GM12874 (cell line): ENCODE measurements around the gene MICAL1.

Experiments used
- TF ChIP-seq, protein P1 (sequence below): IDR thresholded peaks from 2 replicates; pipeline ENCODE4 v1.5.1; 2011; ENCODE audit warnings: low read depth, mild to moderate bottlenecking, control low read depth, low read length, moderate library complexity; ENCODE audit not compliant: insufficient read depth

MICAL1 gene

DNA sequence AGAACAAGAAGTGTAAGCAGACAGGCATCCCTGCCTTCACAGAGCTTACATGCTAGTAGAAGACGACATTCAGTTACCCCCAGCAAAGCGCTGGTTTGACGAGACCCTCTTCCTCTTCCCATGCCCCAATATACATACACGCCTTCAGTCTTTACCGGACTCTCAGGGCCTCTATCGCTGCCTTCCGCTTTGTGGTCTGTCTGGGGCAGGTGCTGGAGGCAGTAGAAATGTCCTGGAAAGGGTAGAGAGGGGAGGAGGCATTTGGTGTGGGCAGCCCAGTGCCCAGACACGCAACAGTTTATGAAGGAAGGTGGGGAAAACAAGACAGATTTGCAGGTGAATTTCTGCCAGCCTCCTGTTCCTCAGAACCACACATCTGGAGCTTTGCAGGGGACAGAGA lies 9.0 kb downstream of the MICAL1 start:
- TF ChIP-seq, protein P1, sequence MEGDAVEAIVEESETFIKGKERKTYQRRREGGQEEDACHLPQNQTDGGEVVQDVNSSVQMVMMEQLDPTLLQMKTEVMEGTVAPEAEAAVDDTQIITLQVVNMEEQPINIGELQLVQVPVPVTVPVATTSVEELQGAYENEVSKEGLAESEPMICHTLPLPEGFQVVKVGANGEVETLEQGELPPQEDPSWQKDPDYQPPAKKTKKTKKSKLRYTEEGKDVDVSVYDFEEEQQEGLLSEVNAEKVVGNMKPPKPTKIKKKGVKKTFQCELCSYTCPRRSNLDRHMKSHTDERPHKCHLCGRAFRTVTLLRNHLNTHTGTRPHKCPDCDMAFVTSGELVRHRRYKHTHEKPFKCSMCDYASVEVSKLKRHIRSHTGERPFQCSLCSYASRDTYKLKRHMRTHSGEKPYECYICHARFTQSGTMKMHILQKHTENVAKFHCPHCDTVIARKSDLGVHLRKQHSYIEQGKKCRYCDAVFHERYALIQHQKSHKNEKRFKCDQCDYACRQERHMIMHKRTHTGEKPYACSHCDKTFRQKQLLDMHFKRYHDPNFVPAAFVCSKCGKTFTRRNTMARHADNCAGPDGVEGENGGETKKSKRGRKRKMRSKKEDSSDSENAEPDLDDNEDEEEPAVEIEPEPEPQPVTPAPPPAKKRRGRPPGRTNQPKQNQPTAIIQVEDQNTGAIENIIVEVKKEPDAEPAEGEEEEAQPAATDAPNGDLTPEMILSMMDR, result no peak

DNA sequence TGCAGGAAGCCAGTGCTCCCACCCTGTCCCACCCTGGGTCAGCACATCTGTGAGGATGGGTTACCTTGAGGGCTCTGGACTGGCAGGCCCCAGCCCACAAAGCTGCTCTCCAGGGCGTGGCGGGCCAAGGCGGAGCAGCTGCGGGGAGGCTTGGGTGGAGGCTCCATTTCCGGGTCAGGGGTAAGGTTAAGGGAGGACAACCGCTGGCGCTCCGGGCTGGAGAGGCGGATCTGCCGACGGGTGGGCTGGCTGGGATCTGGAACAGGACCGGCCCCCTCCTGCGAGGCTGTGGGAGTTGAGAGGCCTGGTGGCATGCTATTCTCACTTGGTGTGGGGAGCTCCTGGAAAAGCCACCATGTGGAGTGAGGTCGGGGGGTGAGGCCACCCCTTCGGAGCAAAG lies 9.5 kb downstream of the MICAL1 start:
- TF ChIP-seq, protein P1, result no peak

DNA sequence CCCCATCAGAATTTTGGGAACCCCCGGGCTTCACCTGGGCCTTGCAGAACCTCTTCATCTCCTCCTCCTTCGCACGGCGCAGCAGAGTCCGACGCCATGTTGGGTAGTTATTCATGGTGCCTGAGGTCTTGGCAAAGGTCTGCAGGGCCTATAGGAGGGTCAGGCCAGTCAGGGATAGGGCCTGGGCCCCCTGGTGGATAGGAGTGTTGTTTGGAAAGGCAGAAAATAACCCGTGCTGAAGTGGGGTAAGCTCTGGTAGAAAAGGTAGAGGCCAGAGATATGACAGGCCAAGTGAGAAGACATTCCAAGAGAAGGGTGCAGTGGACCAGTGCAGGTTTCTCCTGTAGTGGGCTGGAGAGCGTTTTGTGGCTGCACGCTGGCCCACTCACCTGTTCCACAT lies 10.2 kb downstream of the MICAL1 start:
- TF ChIP-seq, protein P1, result no peak

DNA sequence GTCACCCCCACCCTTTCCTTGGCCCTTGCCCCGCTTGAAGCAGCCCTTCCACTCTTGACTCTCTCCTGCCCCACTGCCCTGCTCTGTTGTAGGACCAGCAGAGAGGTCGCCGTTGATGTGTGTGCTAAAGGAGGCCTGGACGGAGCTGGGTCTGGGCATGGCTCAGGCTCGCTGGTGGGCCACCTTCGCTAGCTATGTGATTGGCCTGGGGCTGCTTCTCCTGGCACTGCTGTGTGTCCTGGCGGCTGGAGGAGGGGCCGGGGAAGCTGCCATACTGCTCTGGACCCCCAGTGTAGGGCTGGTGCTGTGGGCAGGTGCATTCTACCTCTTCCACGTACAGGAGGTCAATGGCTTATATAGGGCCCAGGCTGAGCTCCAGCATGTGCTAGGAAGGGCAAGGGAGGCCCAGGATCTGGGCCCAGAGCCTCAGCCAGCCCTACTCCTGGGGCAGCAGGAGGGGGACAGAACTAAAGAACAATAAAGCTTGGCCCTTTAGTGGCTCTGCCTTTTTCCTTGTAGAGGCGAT lies 12.1 kb downstream of the MICAL1 start:
- TF ChIP-seq, protein P1, result no peak

DNA sequence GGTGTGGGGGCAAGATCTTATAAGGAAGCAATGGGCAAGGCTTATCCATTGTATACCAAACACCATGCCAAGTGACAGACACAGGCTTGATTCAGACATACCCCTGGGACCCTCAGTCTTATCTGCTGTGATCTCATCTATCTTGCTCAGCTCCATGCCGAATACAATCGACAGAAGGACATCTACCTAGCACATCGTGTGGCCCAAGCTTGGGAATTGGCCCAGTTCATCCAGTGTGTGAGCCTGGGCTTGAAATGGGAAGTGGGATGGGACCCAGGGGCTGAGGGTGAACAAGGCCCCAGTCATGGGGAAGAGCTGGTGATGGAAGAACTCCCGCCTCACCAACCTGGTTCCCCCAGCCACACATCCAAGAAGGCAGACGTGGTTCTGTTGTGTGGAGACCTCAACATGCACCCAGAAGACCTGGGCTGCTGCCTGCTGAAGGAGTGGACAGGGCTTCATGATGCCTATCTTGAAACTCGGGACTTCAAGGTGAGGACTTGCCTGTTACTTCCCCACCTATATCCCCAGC lies 13.1 kb downstream of the MICAL1 start:
- TF ChIP-seq, protein P1, result no peak

DNA sequence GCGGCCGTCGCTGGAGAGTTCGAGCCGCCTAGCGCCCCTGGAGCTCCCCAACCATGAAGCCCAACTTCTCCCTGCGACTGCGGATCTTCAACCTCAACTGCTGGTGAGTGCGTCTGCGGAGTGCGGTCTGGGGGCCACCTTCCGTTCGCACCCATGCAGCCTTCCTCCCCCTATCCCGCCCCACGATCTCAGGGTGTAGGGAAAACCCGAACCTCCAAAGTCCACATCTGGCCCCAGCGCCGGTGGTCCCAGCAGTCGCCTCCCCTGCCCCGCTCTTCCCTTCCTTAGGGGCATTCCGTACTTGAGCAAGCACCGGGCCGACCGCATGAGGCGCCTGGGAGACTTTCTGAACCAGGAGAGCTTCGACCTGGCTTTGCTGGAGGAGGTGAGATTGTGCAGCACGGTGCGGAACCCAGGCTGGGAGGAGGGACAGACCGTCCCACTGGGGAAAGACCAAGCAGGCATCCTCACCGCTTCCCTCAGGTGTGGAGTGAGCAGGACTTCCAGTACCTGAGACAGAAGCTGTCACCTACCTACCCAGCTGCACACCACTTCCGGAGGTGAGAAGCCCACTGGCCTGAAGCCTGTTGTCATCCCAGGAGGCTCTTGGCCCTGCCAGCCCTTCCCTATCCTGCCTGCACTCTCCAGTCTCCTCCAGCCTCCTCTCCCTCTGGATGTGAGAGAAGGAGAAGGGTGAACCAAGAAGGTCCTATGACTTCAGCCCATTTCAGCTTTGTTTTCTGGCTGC lies 14.3 kb downstream of the MICAL1 start:
- TF ChIP-seq, protein P1, result peak; percentile 32; the same call in 1 of the 2 replicates

DNA sequence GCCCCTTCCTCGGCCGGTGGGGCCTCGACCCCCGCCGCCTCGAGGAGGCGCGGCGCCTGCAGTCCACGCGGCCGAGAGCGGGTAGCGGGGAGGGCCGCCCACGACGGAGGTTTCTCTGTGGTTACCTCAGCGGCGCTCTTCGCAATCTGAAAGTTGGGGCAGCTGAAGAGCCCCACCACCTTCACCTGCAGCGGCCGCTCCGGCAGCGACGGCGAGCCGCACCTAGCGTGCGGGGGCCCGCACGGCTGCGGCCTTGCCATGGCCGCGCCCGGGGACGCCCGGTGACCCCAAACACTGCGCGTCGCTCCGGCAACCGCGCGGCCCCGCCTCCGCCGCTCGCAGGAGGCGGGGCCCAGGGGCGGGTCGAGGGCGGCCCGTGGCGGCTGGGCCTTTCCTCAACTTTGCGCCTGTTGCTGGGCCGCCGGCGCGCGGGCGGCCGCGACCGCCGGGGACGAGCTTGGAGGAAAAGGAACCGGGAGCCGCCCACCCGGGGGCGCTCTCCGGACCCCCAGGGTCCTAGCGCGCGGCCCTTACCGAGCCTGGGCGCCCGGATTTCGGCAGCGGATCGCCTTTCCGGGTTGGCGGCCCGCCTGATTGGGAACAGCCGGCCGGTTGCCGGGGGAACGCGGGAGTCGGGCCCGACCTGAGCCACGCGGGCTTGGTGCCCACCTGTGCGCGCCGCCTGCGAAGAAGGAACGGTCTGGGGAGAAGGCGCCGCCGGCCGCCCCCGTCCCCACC lies 15.1 kb downstream of the MICAL1 start, which contains the start of the genes PPIL6 and SMPD2:
TSS of gene PPIL6 (minus strand) at position 298 of the 738 bp plus-strand sequence. CDS start at position 260, 38 bp downstream.
TSS of gene SMPD2 (plus strand) at position 394 of the 738 bp plus-strand sequence. CDS start 398 bp downstream, outside the sequence.
- TF ChIP-seq, protein P1, result peak; percentile 23; the same call in 1 of the 2 replicates
